Calu3 (cell line): Measurements from ENCODE around the gene MAP2K6. TPM values are rescaled to one million over a fixed set of nuclear protein-coding genes. Genes with fewer than 3 reads are reported as not detected.

Experiments
- BruUV-seq: library from RNA; stranded (reverse); fragments of 400-500 nt; replicated peaks from 2 replicates; lab custom pipeline; 2021; lab: Mats Ljungman, UMichigan
- CTCF ChIA-PET: fragments of 300-600 bp; sonication (Branson Sonifier 250); formaldehyde crosslinking; loops from one replicate; lab custom pipeline; 2022; ENCODE audit warnings: antibody characterized with exemption; lab: Charles Lee
- DNase-seq: peaks from one replicate; pipeline ENCODE4 v3.0.0; 2022
- H3K27ac Mint-ChIP-seq: one replicate; pipeline ENCODE4 v1.8.0; 2022; ENCODE audit warnings: mixed read lengths; ENCODE audit not compliant: unreplicated experiment
- H3K27me3 Mint-ChIP-seq: one replicate; pipeline ENCODE4 v1.8.0; 2022; ENCODE audit warnings: mixed read lengths; ENCODE audit not compliant: unreplicated experiment
- H3K36me3 Mint-ChIP-seq: one replicate; pipeline ENCODE4 v1.8.0; 2022; ENCODE audit warnings: mild to moderate bottlenecking, moderate library complexity, mixed read lengths; ENCODE audit not compliant: insufficient read depth, unreplicated experiment
- H3K4me1 Mint-ChIP-seq: one replicate; pipeline ENCODE4 v1.8.0; 2022; ENCODE audit warnings: mild to moderate bottlenecking, low read depth, mixed read lengths; ENCODE audit not compliant: unreplicated experiment
- H3K4me3 Mint-ChIP-seq: one replicate; pipeline ENCODE4 v1.8.0; 2022; ENCODE audit warnings: mild to moderate bottlenecking, low read depth, moderate library complexity, mixed read lengths; ENCODE audit not compliant: unreplicated experiment
- H3K9me3 Mint-ChIP-seq: one replicate; pipeline ENCODE4 v1.8.0; 2022; ENCODE audit warnings: low read depth, mixed read lengths; ENCODE audit not compliant: unreplicated experiment
- intact Hi-C: fragments of 100-400 bp; cut with micrococcal nuclease; formaldehyde crosslinking; loops from one replicate; pipeline ENCODE4 v1.10.0; 2022; ENCODE audit not compliant: unreplicated experiment
- total RNA-seq: library from RNA; stranded (reverse); gene quantifications from 2 replicates; pipeline ENCODE4 v1.2.3, GENCODE V29; 2022
- TF ChIP-seq, protein P1 (sequence below): fragments of 200-600 bp; IDR thresholded peaks from one replicate; pipeline ENCODE4 v1.8.0; 2022; ENCODE audit warnings: antibody characterized with exemption; ENCODE audit not compliant: unreplicated experiment

MAP2K6 gene
- total RNA-seq, 1 experiment from 2014 or later: 13.0 TPM

DNA sequence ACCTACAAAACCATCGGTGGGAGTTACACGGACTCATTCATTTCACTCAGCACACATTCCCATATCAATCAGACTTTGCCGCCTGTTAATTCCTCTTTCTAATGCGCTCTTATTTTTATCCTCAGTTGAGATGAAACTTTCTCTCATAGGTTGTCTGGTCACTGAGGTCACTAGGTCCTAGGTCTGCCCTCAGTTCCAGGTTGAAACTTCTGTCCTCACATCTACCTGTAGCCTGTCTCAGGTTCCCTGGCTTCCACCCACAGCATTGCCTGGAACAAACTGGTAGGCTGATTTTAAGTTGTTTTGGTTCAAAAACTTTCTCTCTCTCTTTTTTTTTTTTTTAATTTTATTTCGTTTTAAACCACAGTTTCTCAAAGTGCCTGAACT lies 119.7 kb downstream of the MAP2K6 start:
- no peaks in the 10 kb centered on the region for H3K4me1 Mint-ChIP-seq
- CTCF ChIA-PET: interaction anchor here (0.5 to 0.7 kb wide), 2 partner anchors 11 to 1352 kb away, joined by 3 read pairs; no protein-coding TSS in a partner anchor
- H3K36me3 Mint-ChIP-seq: no peaks in the 10 kb centered on the region
- H3K27me3 Mint-ChIP-seq: no peaks in the 10 kb centered on the region
- no peak overlapping the region for H3K27ac Mint-ChIP-seq
- H3K4me3 Mint-ChIP-seq: no peak overlapping the region
- no peak for DNase-seq
- TF ChIP-seq, protein P1, sequence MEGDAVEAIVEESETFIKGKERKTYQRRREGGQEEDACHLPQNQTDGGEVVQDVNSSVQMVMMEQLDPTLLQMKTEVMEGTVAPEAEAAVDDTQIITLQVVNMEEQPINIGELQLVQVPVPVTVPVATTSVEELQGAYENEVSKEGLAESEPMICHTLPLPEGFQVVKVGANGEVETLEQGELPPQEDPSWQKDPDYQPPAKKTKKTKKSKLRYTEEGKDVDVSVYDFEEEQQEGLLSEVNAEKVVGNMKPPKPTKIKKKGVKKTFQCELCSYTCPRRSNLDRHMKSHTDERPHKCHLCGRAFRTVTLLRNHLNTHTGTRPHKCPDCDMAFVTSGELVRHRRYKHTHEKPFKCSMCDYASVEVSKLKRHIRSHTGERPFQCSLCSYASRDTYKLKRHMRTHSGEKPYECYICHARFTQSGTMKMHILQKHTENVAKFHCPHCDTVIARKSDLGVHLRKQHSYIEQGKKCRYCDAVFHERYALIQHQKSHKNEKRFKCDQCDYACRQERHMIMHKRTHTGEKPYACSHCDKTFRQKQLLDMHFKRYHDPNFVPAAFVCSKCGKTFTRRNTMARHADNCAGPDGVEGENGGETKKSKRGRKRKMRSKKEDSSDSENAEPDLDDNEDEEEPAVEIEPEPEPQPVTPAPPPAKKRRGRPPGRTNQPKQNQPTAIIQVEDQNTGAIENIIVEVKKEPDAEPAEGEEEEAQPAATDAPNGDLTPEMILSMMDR: no peak
- H3K9me3 Mint-ChIP-seq: no peaks in the 10 kb centered on the region
- intact Hi-C loops: no loop called here
- BruUV-seq: no TSS peak

DNA sequence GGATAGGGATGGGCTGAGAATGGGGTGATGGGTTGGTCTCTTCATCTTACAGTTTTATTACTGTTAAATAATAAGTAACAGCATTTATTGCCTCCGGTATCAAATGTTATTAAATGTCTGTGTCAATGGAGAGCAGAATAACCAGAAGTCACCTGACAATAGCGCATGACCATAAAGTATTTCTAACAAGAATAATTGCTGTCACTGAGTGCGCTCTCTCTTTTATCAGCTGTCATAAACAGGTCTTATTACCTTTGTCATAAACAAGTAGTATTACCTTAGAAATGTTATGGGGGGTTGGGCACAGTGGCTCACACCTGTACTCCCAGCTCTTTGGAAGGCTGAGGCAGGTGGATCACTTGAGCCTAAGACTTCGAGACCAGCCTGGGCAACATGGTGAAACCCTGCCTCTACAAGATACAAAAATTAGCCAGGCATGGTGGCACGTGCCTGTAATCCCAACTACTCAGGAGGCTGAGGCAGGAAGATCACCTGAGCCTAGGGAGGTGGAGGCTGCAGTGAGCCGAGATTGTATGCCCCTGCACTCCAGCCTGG lies 120.6 kb downstream of the MAP2K6 start:
- intact Hi-C loops: no loop called here
- no peaks in the 10 kb centered on the region for H3K36me3 Mint-ChIP-seq
- H3K4me1 Mint-ChIP-seq: no peaks in the 10 kb centered on the region
- H3K27me3 Mint-ChIP-seq: no peaks in the 10 kb centered on the region
- CTCF ChIA-PET: no interaction called here
- H3K4me3 Mint-ChIP-seq: no peak overlapping the region
- BruUV-seq: no TSS peak
- no peak overlapping the region for H3K27ac Mint-ChIP-seq
- no peaks in the 10 kb centered on the region for H3K9me3 Mint-ChIP-seq
- TF ChIP-seq, protein P1: no peak
- DNase-seq: no peak

DNA sequence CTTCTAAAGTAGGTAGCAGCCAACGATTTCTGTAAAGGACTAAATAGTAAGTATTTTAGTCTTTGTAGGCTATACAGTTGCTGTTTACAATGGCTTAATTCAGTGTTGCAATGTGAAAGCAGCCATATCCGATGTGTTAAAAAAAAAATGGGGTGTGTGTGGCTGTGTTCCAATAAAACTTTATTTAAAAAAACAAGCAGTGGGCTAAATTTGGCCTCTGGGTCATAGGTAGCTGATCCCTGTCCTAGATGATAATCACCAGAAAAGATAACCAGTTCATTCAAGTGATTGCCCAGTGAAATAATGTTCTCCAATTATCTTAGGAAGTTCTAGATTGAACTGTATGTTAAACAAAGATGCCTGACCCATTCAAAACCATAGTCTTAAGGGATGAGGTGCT lies 124.3 kb downstream of the MAP2K6 start:
- no peaks in the 10 kb centered on the region for H3K36me3 Mint-ChIP-seq
- H3K9me3 Mint-ChIP-seq: no peaks in the 10 kb centered on the region
- H3K4me1 Mint-ChIP-seq: no peaks in the 10 kb centered on the region
- H3K27me3 Mint-ChIP-seq: no peaks in the 10 kb centered on the region
- intact Hi-C loops: no loop called here
- DNase-seq: no peak
- CTCF ChIA-PET: no interaction called here
- no peak overlapping the region for H3K27ac Mint-ChIP-seq
- TF ChIP-seq, protein P1: no peak
- no peak overlapping the region for H3K4me3 Mint-ChIP-seq
- BruUV-seq: no TSS peak

DNA sequence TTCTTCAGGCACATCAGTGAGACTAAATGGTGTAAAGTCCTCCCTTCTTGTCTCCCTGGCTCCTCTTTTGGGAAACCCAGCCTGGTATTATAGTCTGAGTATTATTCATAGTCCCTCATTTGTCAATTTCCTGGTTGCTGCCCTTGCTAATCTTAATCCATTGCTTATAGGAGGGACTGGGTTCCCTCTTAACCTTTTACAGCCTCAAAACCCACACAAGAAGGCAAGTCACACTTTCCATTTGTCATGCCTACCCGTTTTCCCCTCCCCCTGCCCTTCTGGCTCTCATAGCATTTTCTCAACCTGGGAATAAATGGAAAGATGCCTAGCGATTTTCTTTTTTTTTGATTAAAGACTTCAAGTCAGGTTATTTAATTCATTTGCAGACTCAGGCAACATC lies 124.8 kb downstream of the MAP2K6 start:
- H3K27ac Mint-ChIP-seq: no peak overlapping the region
- no peaks in the 10 kb centered on the region for H3K9me3 Mint-ChIP-seq
- BruUV-seq: no TSS peak
- TF ChIP-seq, protein P1: no peak
- H3K4me3 Mint-ChIP-seq: no peak overlapping the region
- no peaks in the 10 kb centered on the region for H3K36me3 Mint-ChIP-seq
- intact Hi-C loops: no loop called here
- H3K27me3 Mint-ChIP-seq: no peaks in the 10 kb centered on the region
- DNase-seq: no peak
- CTCF ChIA-PET: no interaction called here
- H3K4me1 Mint-ChIP-seq: no peaks in the 10 kb centered on the region
